Tibial artery (tissue), 4 donors: Measurements from ENCODE around the gene TPCN1.

Experiments used
- DNase-seq, 2 donors: peaks; one replicate each; pipeline ENCODE4 v3.0.0-alpha.2; 2019
- H3K27ac ChIP-seq, 2 donors: fragments of 200-600 bp; sonication (generic) in 1 of 2; 1 replicate in 1 of 2; 2 replicates in 1 of 2; pipeline ENCODE4 v1.5.1; 2018 to 2019; ENCODE audit warnings: mild to moderate bottlenecking in 1 of 2
- H3K27me3 ChIP-seq, 2 donors: fragments of 200-600 bp; sonication (generic) in 1 of 2; one replicate each; pipeline versions ENCODE4 v1.5.1 to v1.6.0; 2016 to 2019
- H3K36me3 ChIP-seq, 3 donors: fragments of 200-600 bp; sonication (generic) in 2 of 3; one replicate each; pipeline ENCODE4 v1.5.1; 2016 to 2019; ENCODE audit warnings: mild to moderate bottlenecking in 2 of 3
- H3K4me1 ChIP-seq, 4 donors: fragments of 200-600 bp; sonication (generic) in 2 of 4; 1 replicate in 3 of 4; 2 replicates in 1 of 4; pipeline ENCODE4 v1.5.1; 2016 to 2019
- H3K4me3 ChIP-seq, 2 donors: fragments of 200-600 bp; sonication (generic) in 1 of 2; 1 replicate in 1 of 2; 2 replicates in 1 of 2; pipeline ENCODE4 v1.5.1; 2018 to 2019; ENCODE audit warnings: mild to moderate bottlenecking in 2 of 2
- H3K9me3 ChIP-seq, 3 donors: fragments of 200-600 bp; sonication (generic) in 1 of 3; one replicate each; pipeline ENCODE4 v1.5.1; 2016 to 2019
- CTCF ChIP-seq, 2 experiments: fragments of 200-600 bp in 1 of 2; fragments of 450-650 bp in 1 of 2; IDR thresholded peaks; one replicate each; pipeline ENCODE4 v1.5.1; 2017 to 2019; ENCODE audit warnings: antibody characterized with exemption in 2 of 2, mild to moderate bottlenecking in 1 of 2, moderate library complexity in 1 of 2
- intact Hi-C: fragments of 100-400 bp; cut with DNase I; formaldehyde crosslinking; loops from one replicate; pipeline ENCODE4 v1.15.0; 2023; ENCODE audit warnings: low total_unique reads

Gene TPCN1

GRCh38 chr12:113298861-113299545 is 77.7 kb downstream of the TPCN1 start:
- no peaks in the 10 kb centered on the region for H3K27me3 ChIP-seq
- H3K27ac ChIP-seq, result peak overlapping the region; percentile 82 to 83
- peaks cover 6 to 41% (median 37%) of the 10 kb centered on the region in 4 donors for H3K4me1 ChIP-seq
- H3K9me3 ChIP-seq, result no peaks in the 10 kb centered on the region
- DNase-seq, result peak; percentile 82 to 92
- H3K4me3 ChIP-seq, result peak overlapping the region in 1 of 2 donors; percentile 2
- intact Hi-C loops, result no loop called here
- peaks cover 35 to 76% (median 65%) of the 10 kb centered on the region in 3 donors for H3K36me3 ChIP-seq
- peak; percentile 38 to 50 for TF ChIP-seq CTCF (IDR thresholded peaks at IDR 0.05)

- Histone ChIP-seq H3K36me3 (peaks cover 35 to 76% (median 65%) of the 10 kb centered on the region in 3 donors), H3K27me3 (no peaks in the 10 kb centered on the region), H3K9me3 (no peaks in the 10 kb centered on the region), H3K4me1 (peaks cover 6 to 38% (median 35%) of the 10 kb centered on the region in 4 donors), H3K4me3 (peak overlapping the region in 1 of 2 donors; percentile 2), H3K27ac (peak overlapping the region; percentile 82 to 83)
- no peak for TF ChIP-seq CTCF (IDR thresholded peaks at IDR 0.05)
- peak; percentile 66 to 90 for DNase-seq
- intact Hi-C loops, result no loop called here
These were observed 78.5 kb downstream of the TPCN1 start for GRCh38 chr12:113299619-113300237.

GRCh38 chr12:113301811-113302210 is 80.5 kb downstream of the TPCN1 start:
- Histone ChIP-seq H3K4me1 (peaks cover 6 to 38% (median 35%) of the 10 kb centered on the region in 4 donors), H3K36me3 (peaks cover 32 to 76% (median 62%) of the 10 kb centered on the region in 3 donors), H3K4me3 (no peak overlapping the region), H3K27me3 (no peaks in the 10 kb centered on the region), H3K9me3 (no peaks in the 10 kb centered on the region), H3K27ac (no peak overlapping the region)
- intact Hi-C loops, result no loop called here
- TF ChIP-seq CTCF (IDR thresholded peaks at IDR 0.05), result no peak
- DNase-seq, result no peak

- Histone ChIP-seq H3K9me3 (no peaks in the 10 kb centered on the region), H3K36me3 (peaks cover 32 to 74% (median 59%) of the 10 kb centered on the region in 3 donors), H3K27ac (no peak overlapping the region), H3K4me1 (peaks cover 6 to 32% (median 29%) of the 10 kb centered on the region in 4 donors), H3K4me3 (no peak overlapping the region), H3K27me3 (no peaks in the 10 kb centered on the region)
- TF ChIP-seq CTCF (IDR thresholded peaks at IDR 0.05), result no peak
- intact Hi-C loops, result no loop called here
- DNase-seq, result no peak
These were observed 81.2 kb downstream of the TPCN1 start for GRCh38 chr12:113302466-113302865.

- intact Hi-C loops, result no loop called here
- TF ChIP-seq CTCF (IDR thresholded peaks at IDR 0.05), result no peak
- DNase-seq, result no peak
These were observed 81.8 kb downstream of the TPCN1 start for GRCh38 chr12:113302886-113303640.

More at GRCh38 chr12:113302886-113303640, 81.8 kb downstream of the TPCN1 start:
- H3K4me1 ChIP-seq, result peaks cover 6 to 26% (median 23%) of the 10 kb centered on the region in 4 donors
- no peaks in the 10 kb centered on the region for H3K9me3 ChIP-seq
- no peak overlapping the region for H3K4me3 ChIP-seq
- H3K27ac ChIP-seq, result no peak overlapping the region
- H3K36me3 ChIP-seq, result peaks cover 36 to 74% (median 59%) of the 10 kb centered on the region in 3 donors
- no peaks in the 10 kb centered on the region for H3K27me3 ChIP-seq
